NCI-H1417 treated with DMSO at 0.1 percent for 48 hours (cell line): ENCODE data around the gene SUSD5.

Source experiments
- DNase-seq: peaks from one replicate; lab custom pipeline; 2025; lab: John Stamatoyannopoulos, UW

Gene SUSD5

DNA sequence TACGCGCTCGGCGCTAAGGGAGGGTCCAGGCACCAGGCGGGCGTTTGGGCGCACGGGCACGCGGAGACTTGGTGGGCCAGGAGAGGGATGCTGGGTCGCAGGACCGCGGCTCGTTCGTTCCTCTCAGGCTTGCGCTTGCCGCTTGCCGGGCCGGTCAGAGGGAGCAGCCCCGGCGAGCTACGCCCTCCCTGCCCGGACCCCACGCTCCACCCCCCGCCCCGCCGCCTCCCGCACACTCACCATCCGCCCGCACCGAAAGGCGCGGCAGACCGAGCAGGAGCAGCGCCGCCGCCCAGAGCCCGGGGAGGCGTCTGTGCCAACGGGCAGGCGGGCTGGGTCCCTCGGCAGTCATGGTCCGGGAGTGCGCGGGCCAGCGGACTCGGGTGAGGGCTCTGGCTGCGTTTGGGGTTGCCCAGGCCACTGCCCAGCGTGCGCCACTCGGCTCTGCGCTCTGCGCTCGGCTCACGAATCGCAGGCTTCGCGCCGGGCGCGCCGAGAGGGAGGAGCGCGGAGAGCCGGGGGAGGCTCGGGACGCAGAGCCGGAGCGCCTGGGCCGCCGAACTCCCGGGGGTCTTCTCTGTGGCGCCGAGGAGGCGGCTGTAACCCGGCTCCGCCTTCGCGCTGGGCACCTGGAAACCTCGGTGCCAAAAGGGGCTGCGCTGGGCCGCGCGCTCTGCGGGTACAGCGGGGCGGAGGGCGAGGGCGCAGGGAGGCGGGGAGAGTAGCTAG, at the start of gene SUSD5:
SUSD5 (minus strand) TSS at position 365 of the 729 bp plus-strand sequence; CDS start at position 352, 13 bp downstream.
- DNase-seq = no peak

DNA sequence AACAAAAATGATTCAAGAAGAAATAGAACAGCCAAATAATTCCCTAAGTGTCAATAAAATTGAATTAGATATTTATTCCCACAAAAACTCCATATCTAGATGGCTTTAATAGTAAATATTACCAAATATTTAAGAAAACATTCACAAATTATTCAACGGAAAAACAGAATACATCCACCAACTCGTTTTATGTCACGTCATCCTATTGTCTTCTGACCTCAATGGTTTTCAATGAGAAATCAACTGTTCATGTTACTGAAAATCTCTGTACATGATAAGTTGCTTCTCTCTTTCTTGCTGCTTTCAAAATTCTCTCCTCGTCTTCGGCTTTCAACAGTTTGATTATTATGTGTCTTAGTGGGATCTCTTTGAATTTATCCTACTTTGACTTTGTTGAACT, 41.5 kb upstream of the SUSD5 start:
- DNase-seq = no peak

DNA sequence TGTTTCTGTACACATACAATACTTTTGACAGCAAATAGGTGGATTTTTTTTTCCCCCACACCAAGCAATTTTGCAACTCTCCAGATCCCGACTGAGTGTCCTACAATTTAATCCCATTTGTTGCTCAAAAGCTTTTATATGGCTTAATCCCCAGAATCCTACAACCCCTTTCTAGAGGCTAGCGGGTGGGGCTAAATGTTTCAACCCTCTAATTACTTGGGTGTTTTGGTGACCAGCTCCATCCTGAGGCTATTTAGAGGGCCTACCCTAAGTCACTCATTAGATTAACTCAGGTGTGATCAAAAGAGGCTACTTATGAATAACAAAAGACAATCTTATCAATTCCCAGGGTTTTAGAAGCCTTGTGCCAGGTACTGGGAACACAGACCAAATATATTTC, 37.6 kb upstream of the SUSD5 start:
- no peak for DNase-seq

DNA sequence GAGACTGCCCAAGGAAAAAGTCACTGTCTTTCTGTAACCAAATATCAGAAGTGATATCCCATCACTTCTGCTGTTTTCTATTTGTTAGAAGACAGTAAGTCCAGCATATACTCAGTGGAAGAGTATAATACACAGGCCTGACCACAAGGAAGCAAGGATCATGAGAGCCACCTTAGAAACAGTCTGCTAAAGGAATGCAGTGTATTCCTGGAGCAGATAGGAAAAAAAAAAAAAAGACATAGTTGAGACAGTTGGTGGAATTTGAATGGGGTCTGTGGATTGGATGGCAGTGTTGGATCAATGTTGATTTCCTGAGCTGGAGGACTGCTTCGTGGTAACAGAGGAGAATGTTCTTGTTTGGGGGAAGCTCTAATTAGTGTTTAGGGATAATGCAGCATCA, 32.1 kb upstream of the SUSD5 start:
- DNase-seq = no peak

DNA sequence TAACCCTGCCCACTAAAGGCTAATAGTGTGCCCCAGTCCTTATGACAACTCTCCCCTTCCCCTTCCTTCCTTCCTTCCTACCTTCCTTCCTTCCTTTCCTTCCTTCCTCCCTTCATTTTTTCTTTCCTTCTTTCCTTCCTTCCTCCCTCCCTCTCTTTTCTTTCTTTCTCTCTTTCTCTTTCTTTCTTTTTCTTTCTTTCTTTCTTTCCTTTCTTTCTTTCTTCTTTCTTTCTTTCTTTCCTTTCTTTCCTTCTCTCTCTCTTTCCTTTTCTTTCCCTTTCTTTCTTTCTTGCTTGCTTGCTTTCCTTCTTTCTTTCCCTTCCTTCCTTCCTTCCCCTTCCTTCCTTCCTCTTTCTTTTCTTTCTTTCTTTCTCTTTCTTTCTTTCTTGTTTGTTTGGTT, 28.2 kb upstream of the SUSD5 start:
- DNase-seq = no peak

DNA sequence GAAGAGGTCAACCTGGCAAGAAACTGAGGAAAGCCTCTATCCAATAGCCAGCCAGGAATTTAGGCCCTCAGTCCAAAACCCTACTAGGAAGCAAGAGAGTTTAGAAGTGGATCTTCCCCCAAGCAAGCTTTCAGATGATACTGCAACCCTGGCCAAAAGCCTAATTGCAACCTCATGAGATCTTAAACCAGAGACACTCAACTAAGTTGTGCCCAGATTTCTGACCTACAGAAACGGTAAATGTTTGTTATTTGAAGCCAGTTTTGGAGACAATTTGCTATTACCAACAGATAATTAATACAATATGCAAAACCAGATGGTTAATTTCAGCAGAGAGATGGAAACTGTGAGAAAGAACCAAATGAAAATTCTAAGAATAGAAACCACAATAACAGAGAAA, 21.7 kb upstream of the SUSD5 start:
- DNase-seq = no peak

DNA sequence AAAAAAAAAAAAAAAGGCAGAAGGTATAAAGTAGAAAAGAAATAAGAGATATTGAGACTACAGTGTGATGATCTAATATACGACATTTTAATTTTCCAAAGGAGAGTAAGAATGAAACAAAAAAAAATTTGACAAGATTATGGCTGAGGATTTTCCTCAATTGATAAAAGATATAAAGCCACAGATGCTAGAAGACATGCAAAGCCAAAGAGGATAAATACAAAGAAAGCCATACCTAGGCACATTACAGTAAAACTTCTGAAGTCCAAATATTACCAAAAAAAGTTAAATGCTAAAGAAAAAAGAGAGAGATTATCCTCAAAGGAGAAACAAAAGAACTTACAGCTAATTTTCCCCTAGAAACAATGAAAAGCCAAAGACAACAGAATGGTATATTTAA, 20.3 kb upstream of the SUSD5 start:
- DNase-seq = no peak

DNA sequence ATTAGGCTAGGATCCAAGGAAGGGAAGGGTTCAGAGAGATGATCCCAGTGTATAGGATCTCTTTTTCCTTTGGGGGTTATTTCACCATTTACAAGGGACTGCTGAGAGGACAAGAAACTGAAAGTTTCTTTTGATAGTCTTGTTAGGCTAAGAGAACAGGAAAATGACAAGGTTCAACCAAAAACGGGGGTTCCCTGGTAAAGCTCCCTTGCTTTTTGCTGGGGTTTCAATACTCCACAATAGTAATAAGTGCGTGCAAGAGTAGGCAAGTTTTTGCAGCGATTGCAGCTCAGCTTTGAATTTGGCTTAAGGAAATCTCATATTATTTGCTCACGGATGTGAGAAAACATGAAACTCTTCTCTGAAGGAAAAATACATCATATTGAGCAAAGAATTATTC, 18.8 kb upstream of the SUSD5 start:
- DNase-seq = no peak

DNA sequence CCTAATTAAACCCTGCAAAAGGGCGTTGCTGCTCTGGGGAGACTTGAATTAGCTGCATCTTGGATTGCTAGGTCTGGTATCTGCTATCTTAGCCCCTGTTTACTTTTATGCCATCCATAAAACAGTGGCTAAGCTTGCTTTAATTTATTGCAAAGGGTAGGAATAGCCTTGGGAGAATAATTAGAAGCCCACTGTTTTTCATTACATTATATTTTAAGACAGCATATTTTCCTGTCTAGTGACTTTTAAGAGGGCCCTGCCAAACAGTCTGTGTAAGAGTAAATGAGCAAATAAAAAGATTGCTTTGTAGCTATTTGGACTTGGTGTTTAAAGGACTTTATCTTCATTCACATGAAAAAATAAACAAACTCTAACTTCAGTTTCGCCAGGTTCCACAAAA, 17.4 kb upstream of the SUSD5 start:
- no peak for DNase-seq

DNA sequence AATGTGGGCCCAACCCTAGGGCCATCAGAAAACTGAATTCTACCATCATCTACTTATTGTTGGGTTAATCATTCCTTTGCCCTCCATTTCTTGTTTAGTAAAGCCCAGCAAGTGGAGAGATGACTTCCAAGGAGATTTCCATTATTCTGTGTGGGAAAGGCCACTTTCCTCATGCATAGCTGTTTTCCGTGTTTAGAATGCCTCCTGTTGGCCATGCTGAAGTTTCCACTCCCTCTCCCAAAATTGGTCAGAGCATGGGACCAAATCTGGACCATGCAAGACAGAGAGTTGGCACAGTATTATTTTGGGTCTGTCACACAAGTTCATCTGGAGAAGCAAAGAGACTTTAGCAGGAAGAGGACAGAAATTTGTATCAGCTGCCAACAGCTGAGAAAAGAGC, 15.3 kb upstream of the SUSD5 start:
- DNase-seq = no peak

DNA sequence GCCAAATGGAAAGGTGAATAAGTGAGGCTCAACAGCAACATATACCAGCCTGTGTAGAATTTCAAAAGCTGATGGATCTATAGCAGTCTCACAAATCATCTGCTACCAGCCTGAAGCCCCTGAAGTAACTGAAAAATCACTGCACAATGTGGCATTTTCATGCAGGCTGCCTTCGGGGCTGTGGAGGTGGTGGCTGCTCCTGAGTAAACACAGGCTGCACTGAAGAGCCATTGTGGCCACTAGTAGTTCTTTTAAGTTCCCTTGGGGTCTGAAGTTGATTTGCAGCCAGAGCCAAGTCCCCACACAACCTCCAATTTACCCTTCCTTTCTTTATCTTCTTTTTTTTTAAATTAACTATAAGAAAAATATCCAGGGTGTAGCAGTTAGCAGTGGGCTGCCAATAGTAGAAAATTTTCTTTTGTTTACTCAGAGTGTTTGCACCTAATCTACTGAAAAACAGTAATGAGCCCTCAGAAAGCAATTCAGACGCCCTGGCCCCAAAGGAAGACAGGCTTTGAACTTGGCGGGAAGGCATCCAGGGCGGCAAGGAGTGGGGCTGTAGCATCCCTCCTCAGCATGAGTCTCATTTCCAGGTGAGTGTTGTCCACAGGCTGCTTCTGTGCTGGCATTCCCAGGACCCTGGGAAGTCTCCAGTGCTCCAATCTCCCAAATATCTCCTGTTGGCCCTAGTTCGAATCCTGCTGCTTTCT, 13.3 kb upstream of the SUSD5 start:
- no peak for DNase-seq

DNA sequence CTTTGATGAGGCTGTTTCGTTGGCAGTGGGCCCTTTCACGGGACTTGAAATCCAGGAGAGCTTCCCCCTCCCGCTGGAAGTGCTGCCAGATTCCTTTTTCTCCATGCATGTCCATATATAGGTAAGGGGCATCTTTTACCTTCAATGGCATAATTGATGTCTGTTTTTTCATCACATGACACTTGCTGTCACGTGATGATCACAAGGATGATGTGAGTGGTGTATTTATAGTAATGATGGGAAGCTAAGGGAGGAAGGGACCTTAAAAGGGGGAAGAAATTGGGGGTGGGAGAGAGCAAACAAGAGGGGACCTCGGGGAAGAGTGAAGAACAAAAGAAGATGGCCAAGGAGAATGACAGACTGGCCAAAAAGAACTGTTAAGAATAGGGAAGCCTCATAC, 11.3 kb upstream of the SUSD5 start:
- DNase-seq = no peak

DNA sequence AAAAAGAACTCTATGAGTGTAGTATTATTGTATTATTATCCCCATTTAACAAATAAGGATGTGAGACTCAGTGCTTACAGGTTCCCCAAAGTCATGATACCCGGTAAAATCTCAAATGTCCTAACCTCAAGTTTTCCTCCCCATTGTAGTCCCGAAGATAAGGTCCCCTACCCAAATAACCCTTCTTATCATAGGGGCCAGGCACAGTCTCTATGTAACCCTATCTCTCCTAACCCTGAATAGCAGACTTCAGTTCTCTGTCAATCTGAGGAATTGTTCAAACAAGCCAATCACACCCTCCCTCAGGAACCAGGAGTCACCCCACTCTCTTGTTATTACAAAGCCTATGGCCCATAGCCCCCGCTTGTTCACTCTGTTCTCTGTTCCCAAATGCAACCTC, 10.5 kb upstream of the SUSD5 start:
- no peak for DNase-seq

DNA sequence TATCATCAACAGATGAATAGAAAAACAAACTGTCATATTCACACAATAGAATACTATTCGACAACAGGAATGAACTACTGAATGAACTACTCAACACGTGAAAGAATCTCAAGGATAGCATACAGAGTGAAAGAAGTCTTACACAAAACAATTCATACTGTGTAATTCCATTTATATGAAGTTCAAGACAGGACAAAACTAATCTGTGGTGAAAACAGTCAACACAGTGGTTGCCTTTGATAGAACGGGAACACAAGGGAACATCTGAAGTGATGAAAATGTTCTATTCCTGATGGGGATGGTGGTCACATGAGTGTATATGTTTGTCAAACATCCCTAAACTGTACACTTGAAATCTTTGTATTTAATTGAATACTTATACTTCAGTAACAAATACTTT, 2.6 kb upstream of the SUSD5 start:
- no peak for DNase-seq

DNA sequence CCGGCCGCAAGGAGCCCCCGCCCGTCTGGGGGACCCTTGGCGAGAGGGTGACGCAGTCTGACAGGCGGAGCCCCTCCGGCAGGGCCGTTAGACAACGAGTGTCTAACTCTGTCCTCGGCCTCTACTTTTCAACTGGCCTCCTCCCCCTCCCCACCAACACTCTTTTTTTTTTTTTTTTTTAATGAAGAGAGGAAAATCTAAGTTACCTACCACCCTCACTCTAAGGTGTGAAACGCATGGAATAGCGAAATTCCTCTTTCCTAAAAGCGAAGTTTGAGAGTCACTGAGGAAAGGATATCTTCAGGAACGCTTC, 521 bp upstream of the SUSD5 start:
- DNase-seq = no peak

DNA sequence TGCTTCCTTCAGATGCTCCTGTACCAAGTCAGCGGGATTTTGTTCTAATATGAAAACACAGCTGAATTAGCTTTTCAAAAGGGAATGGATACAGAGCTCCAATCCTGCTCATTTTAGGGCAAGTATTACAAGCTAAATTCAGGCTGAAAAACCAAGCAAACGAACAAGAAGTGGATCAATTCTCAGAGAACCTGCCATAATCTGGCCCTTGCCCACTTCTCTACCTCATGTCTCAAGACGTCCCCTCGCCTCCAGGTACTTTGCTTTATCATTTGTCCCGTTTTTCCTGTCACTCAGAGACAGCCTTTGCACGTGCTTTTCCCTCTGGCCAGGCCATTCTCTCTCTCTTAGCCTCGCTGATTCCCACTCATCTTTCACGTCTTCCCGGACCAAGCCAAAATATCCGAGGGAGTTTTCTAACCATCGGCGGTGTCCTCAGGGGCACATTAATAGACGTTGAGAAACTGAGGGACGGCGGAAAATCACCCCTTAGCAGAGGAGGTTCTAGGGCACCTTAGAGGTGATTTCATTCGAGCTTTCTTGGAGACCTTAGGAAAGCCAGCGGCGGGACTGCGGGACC, 654 bp downstream of the SUSD5 start:
- DNase-seq = no peak

DNA sequence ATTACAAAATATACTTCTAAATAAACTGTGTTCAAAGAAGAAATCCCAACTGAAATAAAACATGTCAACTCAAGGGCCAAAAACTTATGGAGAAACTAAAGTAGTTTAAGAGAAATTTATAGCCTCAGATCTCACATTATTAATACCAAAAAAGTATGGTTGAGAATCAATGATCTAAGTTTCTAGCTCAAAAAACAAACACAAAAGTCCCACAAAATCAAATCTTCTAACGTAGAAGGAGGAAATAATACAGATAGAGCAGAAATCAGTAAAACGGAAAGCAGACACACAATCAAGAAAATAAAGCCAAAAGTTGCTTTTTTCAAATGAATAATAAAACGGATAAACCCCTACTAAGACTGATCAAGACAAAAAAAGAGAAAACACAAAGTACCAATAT, 2.9 kb downstream of the SUSD5 start:
- no peak for DNase-seq

DNA sequence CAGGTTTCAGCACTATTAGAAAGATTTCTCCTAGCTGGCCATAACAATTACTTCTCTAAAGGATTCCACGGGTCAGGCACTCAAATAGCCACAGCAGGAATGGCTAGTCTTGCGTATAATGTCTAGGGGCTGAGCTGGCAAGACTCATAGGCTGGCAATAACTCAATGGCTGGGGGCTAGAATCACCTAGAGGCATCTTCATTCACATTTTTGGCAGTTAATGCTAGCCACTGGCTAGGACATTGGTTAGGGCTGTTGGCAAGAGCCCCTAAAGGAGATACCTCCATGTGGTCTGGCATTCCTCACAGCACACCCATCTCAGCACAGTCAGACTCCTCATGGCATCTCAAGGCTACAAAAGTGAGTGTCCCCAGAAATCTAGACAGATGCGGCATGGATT, 6.2 kb downstream of the SUSD5 start:
- DNase-seq = no peak

DNA sequence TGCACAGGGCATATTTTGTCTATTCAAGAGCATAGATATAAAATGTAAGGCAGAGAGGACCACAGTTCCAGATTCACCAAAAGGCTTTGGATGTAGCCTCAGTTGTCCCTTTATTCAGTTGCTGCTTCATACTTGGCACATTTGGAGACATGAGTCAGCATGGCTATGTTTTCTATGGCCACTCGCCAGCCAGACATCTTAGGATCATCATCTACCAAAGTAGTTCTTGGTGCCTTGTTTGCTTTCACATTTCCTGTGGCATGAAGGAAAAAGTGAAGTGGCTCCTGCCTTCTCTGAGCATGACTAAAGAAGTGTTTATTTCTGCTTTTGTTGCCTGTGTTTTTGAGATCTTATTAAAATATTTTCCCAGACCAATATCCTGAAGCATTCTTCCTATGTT, 7.2 kb downstream of the SUSD5 start:
- DNase-seq = no peak

DNA sequence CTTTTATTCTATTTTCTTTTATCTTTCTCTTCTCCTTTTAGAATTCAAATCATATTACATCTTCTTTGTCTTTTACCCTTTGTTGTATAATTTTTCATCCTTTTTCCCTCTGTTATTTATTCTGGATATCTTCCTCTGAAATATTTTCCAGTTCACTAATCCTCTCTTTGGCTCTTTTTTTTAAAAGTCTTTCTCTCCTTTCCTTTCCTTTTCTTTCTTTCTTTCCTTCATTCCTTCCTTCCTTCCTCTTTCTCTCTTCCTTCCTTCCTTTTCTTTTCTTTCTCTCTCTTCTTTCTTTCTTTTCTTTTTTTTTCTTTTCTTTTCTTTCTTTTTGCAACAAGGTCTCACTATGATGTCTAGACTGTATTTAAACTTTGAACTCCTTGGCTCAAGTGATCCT, 9.3 kb downstream of the SUSD5 start:
- DNase-seq = no peak

DNA sequence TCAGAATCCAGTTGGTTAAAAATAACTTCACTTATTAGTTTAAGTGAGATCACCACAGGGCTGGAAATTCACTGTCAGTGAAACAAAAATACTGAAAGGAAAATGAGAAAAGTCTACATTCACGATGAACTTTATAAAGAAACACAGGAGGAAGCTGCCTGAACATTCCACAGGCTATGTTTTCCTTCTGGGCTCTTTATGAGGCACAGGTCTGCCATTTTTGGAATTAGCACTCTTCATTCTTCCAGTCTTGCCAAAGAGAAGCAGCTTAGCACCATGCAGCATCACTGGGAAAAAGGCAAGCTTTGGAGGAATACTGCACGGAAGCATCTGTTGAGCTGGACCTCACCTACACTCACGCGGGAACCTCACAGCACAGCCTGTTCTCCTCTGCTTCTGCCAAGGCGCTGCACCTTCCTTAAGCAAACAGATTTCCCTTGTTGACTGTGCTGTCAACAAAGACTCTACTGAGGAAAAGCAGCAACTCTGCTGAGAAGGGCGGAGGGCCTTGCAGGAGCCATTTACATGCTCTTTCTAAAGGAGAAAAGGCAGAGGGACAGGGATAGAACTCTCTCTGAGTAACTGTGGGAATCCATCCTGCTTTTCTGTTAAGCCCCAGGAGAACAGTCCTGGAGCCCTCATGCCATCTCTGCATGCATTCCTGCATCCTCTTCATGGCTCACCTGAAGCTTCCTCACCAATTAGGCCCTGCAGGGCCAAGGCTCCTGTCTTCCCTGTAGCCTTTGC, 15.7 kb downstream of the SUSD5 start:
- no peak for DNase-seq

DNA sequence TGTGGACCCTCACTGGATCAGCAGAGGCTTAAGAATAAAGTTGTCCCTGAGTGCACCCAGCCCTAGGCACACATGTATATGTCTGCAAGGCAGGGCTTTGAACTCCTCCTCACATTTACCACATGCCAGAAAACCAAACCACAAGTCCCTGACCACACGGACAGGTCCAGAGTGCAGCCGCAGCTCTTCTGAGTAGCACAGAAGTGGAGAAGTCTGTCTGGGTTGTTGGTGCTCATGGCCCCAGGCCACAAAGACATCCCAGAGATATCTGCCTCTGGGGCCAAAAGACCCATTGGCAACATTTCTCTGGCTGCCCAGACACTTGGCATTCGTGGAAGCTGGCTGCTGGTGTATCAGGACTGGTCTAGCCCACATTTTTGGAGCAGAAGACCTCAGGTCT, 17.4 kb downstream of the SUSD5 start:
- DNase-seq = no peak

DNA sequence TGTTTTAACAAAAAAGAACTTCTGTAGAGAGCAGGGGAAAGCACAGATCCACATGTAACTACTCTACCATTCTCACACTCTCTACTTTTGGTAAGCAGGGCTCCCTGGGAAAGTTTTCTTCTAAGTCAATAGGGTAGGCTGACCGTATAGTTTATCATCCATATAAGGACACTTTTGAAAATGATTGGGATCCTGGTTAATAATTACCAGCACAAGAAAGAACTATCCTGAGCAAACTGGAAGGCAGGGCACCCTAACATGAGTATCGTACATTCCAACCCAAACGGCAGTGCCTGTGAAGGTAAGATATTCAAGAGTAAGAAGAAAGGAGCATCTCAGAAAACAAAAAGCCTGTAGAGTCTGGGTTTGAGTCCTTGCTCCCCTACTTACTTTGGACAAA, 22.1 kb downstream of the SUSD5 start:
- no peak for DNase-seq
